IMR-90 (cell line): ENCODE measurements around the gene NFX1. TPM values are rescaled to one million over a fixed set of nuclear protein-coding genes. Genes with fewer than 3 reads are reported as not detected.

Experiments used
- ATAC-seq: fragments of 200-7000 bp; cut with Tn5 transposase; 2 replicates; pipeline ENCODE4 v1.9.1; 2020; ENCODE audit warnings: low read depth, mild to moderate bottlenecking, moderate library complexity
- BruUV-seq: library from RNA; stranded (reverse); fragments of 400-500 nt; replicated peaks from 2 replicates; lab custom pipeline; 2021; lab: Mats Ljungman, UMichigan
- CTCF ChIA-PET: fragments of 300-600 bp; formaldehyde crosslinking; extraction: SDS; loops from one replicate; lab custom pipeline; 2021; ENCODE audit warnings: antibody characterized with exemption; lab: Yijun Ruan, JAX
- POLR2A ChIA-PET: fragments of 300-600 bp; sonication (Branson Sonifier 250); formaldehyde crosslinking; loops from one replicate; lab custom pipeline; 2022; ENCODE audit warnings: antibody characterized with exemption; ENCODE audit not compliant: unreplicated experiment; lab: Charles Lee
- DNase-seq: peaks from one replicate; pipeline ENCODE4 v3.0.0; 2013
- H2AFZ ChIP-seq: replicated peaks from 2 replicates; pipeline ENCODE3; 2013; ENCODE audit warnings: low read length, mild to moderate bottlenecking; ENCODE audit not compliant: poor library complexity
- H2AK5ac ChIP-seq: 2 replicates; pipeline ENCODE4 v1.6.1; 2013; ENCODE audit warnings: low read depth, low read length, inconsistent platforms
- H2AK9ac ChIP-seq: replicated peaks from 2 replicates; pipeline ENCODE3; 2013; ENCODE audit warnings: mild to moderate bottlenecking, low read depth, low read length, moderate library complexity; ENCODE audit not compliant: poor library complexity
- H2BK120ac ChIP-seq: 2 replicates; pipeline ENCODE4 v1.6.1; 2013; ENCODE audit warnings: low read depth, low read length, inconsistent platforms
- H2BK15ac ChIP-seq: 3 replicates; pipeline ENCODE4 v1.6.1; 2013; ENCODE audit warnings: low read depth, low read length, inconsistent platforms
- H2BK20ac ChIP-seq: 2 replicates; pipeline ENCODE4 v1.6.1; 2013; ENCODE audit warnings: low read depth, mild to moderate bottlenecking, inconsistent platforms, low read length, moderate library complexity
- H2BK5ac ChIP-seq: 2 replicates; pipeline ENCODE4 v1.6.1; 2013; ENCODE audit warnings: mild to moderate bottlenecking, low read depth, low read length, inconsistent platforms; ENCODE audit not compliant: poor library complexity, severe bottlenecking
- H3K14ac ChIP-seq: replicated peaks from 2 replicates; pipeline ENCODE4 v1.6.1; 2013; ENCODE audit warnings: low read depth, low read length, inconsistent platforms
- H3K18ac ChIP-seq: 2 replicates; pipeline ENCODE4 v1.6.1; 2013; ENCODE audit warnings: low read depth, low read length, control low read depth
- H3K23ac ChIP-seq: 2 replicates; pipeline ENCODE4 v1.6.1; 2013; ENCODE audit warnings: low read depth, low read length, inconsistent platforms
- H3K27ac ChIP-seq: 2 replicates; pipeline ENCODE4 v1.5.1; 2013; ENCODE audit warnings: mild to moderate bottlenecking, control low read depth, low read length; ENCODE audit not compliant: insufficient read depth
- H3K27me3 ChIP-seq: 2 replicates; pipeline ENCODE4 v1.6.1; 2013; ENCODE audit warnings: low read length; ENCODE audit not compliant: control insufficient read depth, insufficient read depth
- H3K36me3 ChIP-seq: 2 replicates; pipeline ENCODE4 v1.6.1; 2013; ENCODE audit warnings: low read length, mixed read lengths; ENCODE audit not compliant: control insufficient read depth, insufficient read depth
- H3K4ac ChIP-seq: 2 replicates; pipeline ENCODE4 v1.6.1; 2013; ENCODE audit warnings: low read depth, low read length, inconsistent platforms
- H3K4me1 ChIP-seq: 2 replicates; pipeline ENCODE4 v1.6.1; 2013; ENCODE audit warnings: low read length, mixed read lengths; ENCODE audit not compliant: control insufficient read depth, insufficient read depth
- H3K4me2 ChIP-seq: 2 replicates; pipeline ENCODE4 v1.6.1; 2013; ENCODE audit warnings: low read depth, mild to moderate bottlenecking, control low read depth, low read length, moderate library complexity
- H3K4me3 ChIP-seq: 2 replicates; pipeline ENCODE4 v1.5.1; 2013; ENCODE audit warnings: low read depth, mild to moderate bottlenecking, control low read depth, low read length, moderate library complexity; ENCODE audit not compliant: insufficient read depth
- H3K56ac ChIP-seq: 2 replicates; pipeline ENCODE4 v1.6.1; 2013; ENCODE audit warnings: low read length, inconsistent platforms; ENCODE audit not compliant: insufficient read depth; ENCODE audit errors: extremely low read depth
- H3K79me1 ChIP-seq, 2 experiments: 2 replicates each; pipeline ENCODE4 v1.6.1; 2013; ENCODE audit warnings: low read length in 2 of 2, inconsistent platforms in 1 of 2, low read depth in 1 of 2
- H3K9ac ChIP-seq: 2 replicates; pipeline ENCODE4 v1.6.1; 2013; ENCODE audit warnings: low read depth, low read length, control low read depth
- H3K9me1 ChIP-seq: 2 replicates; pipeline ENCODE4 v1.6.1; 2013; ENCODE audit warnings: low read length, inconsistent platforms; ENCODE audit not compliant: insufficient read depth
- H3K9me3 ChIP-seq: 2 replicates; pipeline ENCODE4 v1.6.1; 2013; ENCODE audit warnings: low read length; ENCODE audit not compliant: control insufficient read depth, insufficient read depth
- H4K20me1 ChIP-seq: 2 replicates; pipeline ENCODE4 v1.6.1; 2013; ENCODE audit warnings: low read length, inconsistent platforms; ENCODE audit not compliant: insufficient read depth
- H4K5ac ChIP-seq: 2 replicates; pipeline ENCODE4 v1.6.1; 2013; ENCODE audit warnings: mild to moderate bottlenecking, low read depth, low read length, control low read depth
- H4K8ac ChIP-seq, 2 experiments: 2 replicates each; pipeline ENCODE4 v1.6.1; 2013; ENCODE audit warnings: low read depth in 2 of 2, low read length in 2 of 2, control low read depth in 1 of 2, inconsistent platforms in 1 of 2
- H4K91ac ChIP-seq: 2 replicates; pipeline ENCODE4 v1.6.1; 2013; ENCODE audit warnings: low read depth, low read length, inconsistent platforms; ENCODE audit not compliant: insufficient read depth
- BHLHE40 ChIP-seq: fragments of 150-350 bp; IDR thresholded peaks from 2 replicates; pipeline ENCODE4 v1.6.1; 2016; ENCODE audit warnings: mild to moderate bottlenecking, low read depth, low read length
- MXI1 ChIP-seq: IDR thresholded peaks from 2 replicates; pipeline ENCODE4 v1.6.1; 2012; ENCODE audit warnings: low read depth, mild to moderate bottlenecking, low read length, moderate library complexity, borderline replicate concordance
- NFE2L2 ChIP-seq: fragments of 150-350 bp; IDR thresholded peaks from 2 replicates; pipeline ENCODE4 v1.6.1; 2016; ENCODE audit warnings: low read depth, mild to moderate bottlenecking, low read length
- RCOR1 ChIP-seq: IDR thresholded peaks from 2 replicates; pipeline ENCODE4 v1.6.1; 2012; ENCODE audit warnings: mild to moderate bottlenecking, low read length, improper control_type of control experiment; ENCODE audit not compliant: insufficient replicate concordance
- SMC3 ChIP-seq: fragments of 150-350 bp; IDR thresholded peaks from 2 replicates; pipeline ENCODE4 v1.6.1; 2016; ENCODE audit warnings: low read depth, mild to moderate bottlenecking, antibody characterized with exemption, low read length, moderate library complexity
- USF2 ChIP-seq: fragments of 150-350 bp; IDR thresholded peaks from 2 replicates; pipeline ENCODE4 v1.6.1; 2017; ENCODE audit warnings: mild to moderate bottlenecking, antibody characterized with exemption, low read length, low read depth
- WGBS, 2 experiments: methylation state at CpG; one replicate each; pipeline versions ENCODE4 v1.1.5 to v1.1.7; 2013; ENCODE audit warnings: missing lambda C conversion rate in 2 of 2; ENCODE audit not compliant: insufficient read length in 1 of 2; ENCODE audit errors: extremely low coverage in 2 of 2; 5-methylcytosine and 5-hydroxymethylcytosine counted together
- dilution Hi-C: fragments of 300-500 bp; cut with HindIII; formaldehyde crosslinking; loops from one replicate; pipeline ENCODE4 v1.14.3; 2018; ENCODE audit warnings: low sequenced_read_pairs; ENCODE audit not compliant: unreplicated experiment
- in situ Hi-C: fragments of 300-500 bp; cut with MboI; formaldehyde crosslinking; loops from 3 replicates; pipeline ENCODE4 v1.14.3; 2019; ENCODE audit warnings: low sequenced_read_pairs, inconsistent platforms, mixed read lengths
- intact Hi-C: fragments of 100-400 bp; cut with micrococcal nuclease; formaldehyde crosslinking; loops from 2 replicates; pipeline ENCODE4 v1.10.0; 2022
- polyA plus RNA-seq, 3 experiments: library from polyadenylated mRNA; depleted of rRNA; stranded (reverse); fragments of >200 nt; gene quantifications; 2 replicates each; pipeline ENCODE4 v1.2.3, GENCODE V29; 2012; ENCODE audit warnings: low replicate concordance in 1 of 3
- total RNA-seq: library from RNA; depleted of rRNA; stranded (reverse); fragments of >200 nt; gene quantifications from 2 replicates; pipeline ENCODE4 v1.2.3, GENCODE V29; 2012

NFX1 gene
- total and polyA plus RNA-seq, 2 of the 4 experiments (the other 2 are of a cell fraction), result 27.0 to 36.0 TPM

- H3K56ac ChIP-seq, result peak overlapping the region; percentile 67
- H4K20me1 ChIP-seq, result peaks cover 9% of the 10 kb centered on the region
- peak overlapping the region; percentile 11; the same call in 1 of the 2 replicates for H4K5ac ChIP-seq
- H3K18ac ChIP-seq, result peak overlapping the region; percentile 21; the same call in 1 of the 2 replicates
- H3K14ac ChIP-seq, result peak overlapping the region; percentile 73
- WGBS, 2 experiments, result 0% methylated on average over 22 of the region's 37 CpGs; no CpG with 5 or more reads in 1 of the 2 experiments
- H3K4me3 ChIP-seq, result peak overlapping the region; percentile 84
- H4K8ac ChIP-seq, result peak overlapping the region; percentile 14 to 17; a peak in 3 of 4 replicates
- H3K79me1 ChIP-seq, result peaks cover 36 to 68% of the 10 kb centered on the region in 2 experiments
- no peak overlapping the region for H2BK20ac ChIP-seq
- peaks cover 10% of the 10 kb centered on the region for H3K4me1 ChIP-seq
- peak overlapping the region; percentile 80 for H3K4me2 ChIP-seq
- no TSS peak for BruUV-seq
- H2AK5ac ChIP-seq, result peak overlapping the region; percentile 80; the same call in 1 of the 2 replicates
- DNase-seq (no peak), ATAC-seq (peak; percentile 2)
- ChIA-PET POLR2A (interaction anchor here (0.6 to 1.0 kb wide), 2 partner anchors 10 to 29 kb away, joined by 3 read pairs; no protein-coding TSS in a partner anchor), CTCF (no interaction called here)
- peaks cover 12% of the 10 kb centered on the region for H3K36me3 ChIP-seq
- peak overlapping the region; percentile 76 for H3K27ac ChIP-seq
- peak overlapping the region; percentile 79 for H3K9ac ChIP-seq
- peak overlapping the region; percentile 89 for H3K23ac ChIP-seq
- in situ Hi-C loops, result no loop called here
- peak overlapping the region; percentile 86 for H3K4ac ChIP-seq
- peak overlapping the region; percentile 95 for H2AFZ ChIP-seq
- H3K9me3 ChIP-seq, result no peaks in the 10 kb centered on the region
- no peaks in the 10 kb centered on the region for H3K27me3 ChIP-seq
- intact Hi-C loops, result loop anchor here (1.0 kb wide), 1 partner anchor 183 kb away; no protein-coding TSS in a partner anchor
- H2BK15ac ChIP-seq, result peak overlapping the region; percentile 38; the same call in 1 of the 3 replicates
- H2AK9ac ChIP-seq, result peak overlapping the region; percentile 42
- peak overlapping the region; percentile 68 for H2BK5ac ChIP-seq
- peak; percentile 34; the same call in 1 of the 2 replicates for TF ChIP-seq MXI1
- TF ChIP-seq NFE2L2, result no peak
- TF ChIP-seq USF2, result peak; percentile 79
- no peak for TF ChIP-seq RCOR1
- no peak for TF ChIP-seq SMC3
- TF ChIP-seq BHLHE40, result peak; percentile 21; the same call in 1 of the 2 replicates
- H2BK120ac ChIP-seq, result peak overlapping the region; percentile 11; the same call in 1 of the 2 replicates
- peak overlapping the region; percentile 60 for H4K91ac ChIP-seq
- dilution Hi-C loops, result no loop called here
- H3K9me1 ChIP-seq, result peaks cover 5% of the 10 kb centered on the region; the same call in 1 of the 2 replicates
Measured at GRCh38 chr9:33264003-33264472, 26.3 kb upstream of the NFX1 start.
